Measurements from ENCODE around the gene AKAP11.

GRCh38 chr13:42329239-42329638 is 57.3 kb downstream of the AKAP11 start:
- TF ChIP-seq CTCF (IDR thresholded peaks at IDR 0.05) (no peak), POLR2A (IDR thresholded peaks at IDR 0.05) (no peak)
